Measurements from ENCODE around the gene GTF2H4.

GTF2H4 gene

DNA sequence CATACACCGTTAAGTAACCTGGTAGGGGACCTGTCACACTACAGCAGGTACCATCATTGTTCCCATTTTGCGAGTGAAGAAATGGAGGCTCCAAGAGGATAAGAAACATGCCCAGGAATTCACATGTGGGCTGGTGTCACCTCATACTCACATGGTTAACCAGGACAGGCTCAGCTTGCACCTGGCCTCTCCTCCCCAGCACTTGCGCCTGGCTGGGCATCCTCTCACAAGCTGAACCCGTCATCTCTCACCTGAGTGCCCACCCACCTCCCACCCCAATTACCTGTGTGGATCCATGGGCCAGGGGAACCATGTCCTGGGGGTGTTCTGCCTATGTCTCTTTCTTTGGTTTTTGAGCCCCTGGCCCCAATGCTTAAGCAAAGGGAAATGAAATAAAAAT is 22.5 kb downstream of the GTF2H4 start:
- Histone ChIP-seq H3K27ac (ENCODE audit: low read depth, low read length) (no peak overlapping the region), H2BK120ac (ENCODE audit: insufficient read depth, low read length, poor library complexity) (no peak overlapping the region), H2AK5ac (ENCODE audit: low read length) (no peak overlapping the region), H3K4me1 (ENCODE audit: control insufficient read depth in 1 of 2, insufficient read depth in 2 of 2, low read length in 2 of 2) (peaks cover 4 to 7% of the 10 kb centered on the region in 2 experiments), H3K14ac (ENCODE audit: low read length) (no peak overlapping the region), H2BK5ac (ENCODE audit: low read depth, low read length, poor library complexity) (no peak overlapping the region), H2BK12ac (ENCODE audit: low read length) (no peak overlapping the region), H4K91ac (ENCODE audit: low read depth, low read length) (no peak overlapping the region), H3K18ac (ENCODE audit: low read length) (no peak overlapping the region), H3K9ac (ENCODE audit: low read length) (no peak overlapping the region), H3K79me1 (ENCODE audit: low read length) (no peaks in the 10 kb centered on the region), H3K4me3 (ENCODE audit: low read depth, low read length) (no peak overlapping the region), H3K9me3 (ENCODE audit: insufficient read depth, low read depth, low read length) (peaks cover 4% of the 10 kb centered on the region), H3K27me3 (ENCODE audit: insufficient read depth, low read length) (no peaks in the 10 kb centered on the region), H3K36me3 (ENCODE audit: control insufficient read depth in 1 of 2, insufficient read depth in 2 of 2, low read length in 2 of 2) (peaks cover 10 to 13% of the 10 kb centered on the region in 2 experiments), H3K79me2 (ENCODE audit: control insufficient read depth, insufficient read depth, low read length, poor library complexity) (no peaks in the 10 kb centered on the region), H3K23ac (ENCODE audit: low read length) (no peak overlapping the region), H2AFZ (ENCODE audit: insufficient read depth, low read length, poor library complexity) (no peak overlapping the region), H4K8ac (ENCODE audit: low read depth, low read length) (no peak overlapping the region), H3K4ac (ENCODE audit: low read depth, low read length) (no peak overlapping the region), H4K12ac (ENCODE audit: low read depth, low read length) (no peak overlapping the region), H3K4me2 (ENCODE audit: low read length) (no peak overlapping the region)
- DNase-seq, result no peak
- no CpG with 5 or more reads among the region's 4 CpGs for WGBS (ENCODE audit: extremely low coverage, insufficient coverage, insufficient read length)

GRCh38 chr6:30931272-30931671 is 23.3 kb downstream of the GTF2H4 start:
- Histone ChIP-seq H3K9me3 (ENCODE audit: insufficient read depth, low read depth, low read length) (peaks cover 4% of the 10 kb centered on the region), H3K79me1 (ENCODE audit: low read length) (no peaks in the 10 kb centered on the region), H3K4me2 (ENCODE audit: low read length) (no peak overlapping the region), H4K8ac (ENCODE audit: low read depth, low read length) (no peak overlapping the region), H3K23ac (ENCODE audit: low read length) (no peak overlapping the region), H3K4ac (ENCODE audit: low read depth, low read length) (no peak overlapping the region), H4K12ac (ENCODE audit: low read depth, low read length) (no peak overlapping the region), H3K14ac (ENCODE audit: low read length) (no peak overlapping the region), H3K9ac (ENCODE audit: low read length) (no peak overlapping the region), H3K4me3 (ENCODE audit: low read depth, low read length) (no peak overlapping the region), H4K91ac (ENCODE audit: low read depth, low read length) (no peak overlapping the region), H3K79me2 (ENCODE audit: control insufficient read depth, insufficient read depth, low read length, poor library complexity) (no peaks in the 10 kb centered on the region), H3K27me3 (ENCODE audit: insufficient read depth, low read length) (no peaks in the 10 kb centered on the region), H3K36me3 (ENCODE audit: control insufficient read depth in 1 of 2, insufficient read depth in 2 of 2, low read length in 2 of 2) (peaks cover 3 to 5% of the 10 kb centered on the region in 2 experiments), H2BK12ac (ENCODE audit: low read length) (no peak overlapping the region), H3K27ac (ENCODE audit: low read depth, low read length) (no peak overlapping the region), H2AK5ac (ENCODE audit: low read length) (no peak overlapping the region), H3K4me1 (ENCODE audit: control insufficient read depth in 1 of 2, insufficient read depth in 2 of 2, low read length in 2 of 2) (peaks cover 4 to 7% of the 10 kb centered on the region in 2 experiments), H2BK120ac (ENCODE audit: insufficient read depth, low read length, poor library complexity) (no peak overlapping the region), H2BK5ac (ENCODE audit: low read depth, low read length, poor library complexity) (no peak overlapping the region), H3K18ac (ENCODE audit: low read length) (no peak overlapping the region), H2AFZ (ENCODE audit: insufficient read depth, low read length, poor library complexity) (no peak overlapping the region)
- no CpG with 5 or more reads among the region's 8 CpGs for WGBS (ENCODE audit: extremely low coverage, insufficient coverage, insufficient read length)
- no peak for DNase-seq

DNA sequence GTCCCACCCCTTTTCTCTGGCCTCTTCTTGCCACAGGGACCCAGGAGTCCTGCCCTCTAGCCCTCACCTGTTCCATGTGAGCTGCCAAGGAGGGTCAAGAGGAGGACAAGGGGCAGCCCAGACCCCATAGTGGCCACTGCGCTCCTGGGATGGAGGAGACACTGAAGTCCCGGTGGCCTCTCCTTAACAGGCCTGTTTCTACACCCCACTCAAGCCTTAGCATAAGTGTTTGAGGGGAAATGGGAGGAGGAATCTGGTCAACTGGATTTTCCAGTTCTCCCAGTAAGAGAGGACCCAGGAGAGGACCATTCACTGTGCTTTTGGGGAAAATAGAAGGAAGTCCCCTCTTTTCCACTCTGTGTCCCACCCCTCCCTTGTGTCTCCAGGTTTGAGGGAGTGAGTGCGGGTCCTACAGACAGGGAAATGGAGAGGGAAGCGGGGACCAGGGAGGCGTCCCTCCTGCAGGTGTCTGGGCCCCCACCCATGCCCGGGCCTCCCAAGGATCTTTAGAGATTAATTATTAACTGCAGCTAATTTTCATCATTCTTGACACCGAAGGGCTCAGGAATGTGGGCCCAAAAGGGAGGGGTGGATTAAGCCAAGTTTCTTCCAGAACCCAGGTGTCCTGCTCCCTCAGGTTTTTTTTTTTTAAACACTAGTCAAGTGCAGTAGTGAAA is 24.1 kb downstream of the GTF2H4 start, which contains the start of gene SFTA2:
Gene SFTA2, minus strand, starts transcription at position 202 of the 677 bp plus-strand sequence. Its CDS starts 74 bp downstream, at position 128.
- WGBS (ENCODE audit: extremely low coverage, insufficient coverage, insufficient read length), result no CpG with 5 or more reads among the region's 7 CpGs
- no peak within 1 kb of the TSS for H3K18ac ChIP-seq (ENCODE audit: low read length)
- no peak within 1 kb of the TSS for H2BK12ac ChIP-seq (ENCODE audit: low read length)
- H3K23ac ChIP-seq (ENCODE audit: low read length), result no peak within 1 kb of the TSS
- H3K9me3 ChIP-seq (ENCODE audit: insufficient read depth, low read depth, low read length), result peaks cover 4% of the 10 kb centered on the region
- no peak within 1 kb of the TSS for H2BK120ac ChIP-seq (ENCODE audit: insufficient read depth, low read length, poor library complexity)
- H2BK5ac ChIP-seq (ENCODE audit: low read depth, low read length, poor library complexity), result no peak within 1 kb of the TSS
- H3K4me3 ChIP-seq (ENCODE audit: low read depth, low read length), result no peak within 1 kb of the TSS
- H2AFZ ChIP-seq (ENCODE audit: insufficient read depth, low read length, poor library complexity), result no peak within 1 kb of the TSS
- no peak within 1 kb of the TSS for H3K14ac ChIP-seq (ENCODE audit: low read length)
- H4K91ac ChIP-seq (ENCODE audit: low read depth, low read length), result no peak within 1 kb of the TSS
- no peaks in the 10 kb centered on the region for H3K79me2 ChIP-seq (ENCODE audit: control insufficient read depth, insufficient read depth, low read length, poor library complexity)
- no peak within 1 kb of the TSS for H3K27ac ChIP-seq (ENCODE audit: low read depth, low read length)
- H4K12ac ChIP-seq (ENCODE audit: low read depth, low read length), result no peak within 1 kb of the TSS
- no peak within 1 kb of the TSS for H3K4ac ChIP-seq (ENCODE audit: low read depth, low read length)
- DNase-seq, result no peak
- no peaks in the 10 kb centered on the region for H3K36me3 ChIP-seq (ENCODE audit: control insufficient read depth in 1 of 2, insufficient read depth in 2 of 2, low read length in 2 of 2)
- H2AK5ac ChIP-seq (ENCODE audit: low read length), result no peak within 1 kb of the TSS
- H3K27me3 ChIP-seq (ENCODE audit: insufficient read depth, low read length), result no peaks in the 10 kb centered on the region
- H4K8ac ChIP-seq (ENCODE audit: low read depth, low read length), result no peak within 1 kb of the TSS
- no peak within 1 kb of the TSS for H3K9ac ChIP-seq (ENCODE audit: low read length)
- H3K4me2 ChIP-seq (ENCODE audit: low read length), result no peak within 1 kb of the TSS
- H3K4me1 ChIP-seq (ENCODE audit: control insufficient read depth in 1 of 2, insufficient read depth in 2 of 2, low read length in 2 of 2), result peaks cover 4 to 11% of the 10 kb centered on the region in 2 experiments
- no peaks in the 10 kb centered on the region for H3K79me1 ChIP-seq (ENCODE audit: low read length)

- peaks cover 6 to 14% of the 10 kb centered on the region in 2 experiments for H3K4me1 ChIP-seq (ENCODE audit: control insufficient read depth in 1 of 2, insufficient read depth in 2 of 2, low read length in 2 of 2)
- no CpG with 5 or more reads among the region's 6 CpGs for WGBS (ENCODE audit: extremely low coverage, insufficient coverage, insufficient read length)
- no peaks in the 10 kb centered on the region for H3K36me3 ChIP-seq (ENCODE audit: control insufficient read depth in 1 of 2, insufficient read depth in 2 of 2, low read length in 2 of 2)
- no peak overlapping the region for H3K4ac ChIP-seq (ENCODE audit: low read depth, low read length)
- no peaks in the 10 kb centered on the region for H3K27me3 ChIP-seq (ENCODE audit: insufficient read depth, low read length)
- no peak overlapping the region for H3K4me2 ChIP-seq (ENCODE audit: low read length)
- no peak overlapping the region for H4K12ac ChIP-seq (ENCODE audit: low read depth, low read length)
- H3K79me2 ChIP-seq (ENCODE audit: control insufficient read depth, insufficient read depth, low read length, poor library complexity), result no peaks in the 10 kb centered on the region
- H2BK5ac ChIP-seq (ENCODE audit: low read depth, low read length, poor library complexity), result no peak overlapping the region
- H3K9me3 ChIP-seq (ENCODE audit: insufficient read depth, low read depth, low read length), result peaks cover 4% of the 10 kb centered on the region
- H3K9ac ChIP-seq (ENCODE audit: low read length), result no peak overlapping the region
- H4K91ac ChIP-seq (ENCODE audit: low read depth, low read length), result no peak overlapping the region
- no peak overlapping the region for H3K27ac ChIP-seq (ENCODE audit: low read depth, low read length)
- no peak overlapping the region for H3K4me3 ChIP-seq (ENCODE audit: low read depth, low read length)
- no peak overlapping the region for H2AK5ac ChIP-seq (ENCODE audit: low read length)
- H4K8ac ChIP-seq (ENCODE audit: low read depth, low read length), result no peak overlapping the region
- no peak overlapping the region for H3K14ac ChIP-seq (ENCODE audit: low read length)
- H2BK12ac ChIP-seq (ENCODE audit: low read length), result no peak overlapping the region
- no peak overlapping the region for H2BK120ac ChIP-seq (ENCODE audit: insufficient read depth, low read length, poor library complexity)
- H3K18ac ChIP-seq (ENCODE audit: low read length), result no peak overlapping the region
- DNase-seq, result no peak
- no peak overlapping the region for H3K23ac ChIP-seq (ENCODE audit: low read length)
- no peak overlapping the region for H2AFZ ChIP-seq (ENCODE audit: insufficient read depth, low read length, poor library complexity)
- no peaks in the 10 kb centered on the region for H3K79me1 ChIP-seq (ENCODE audit: low read length)
These were observed 24.8 kb downstream of the GTF2H4 start for GRCh38 chr6:30932665-30933365.
